ENCODE measurements around the gene PDE11A. TPM values are rescaled to one million over a fixed set of nuclear protein-coding genes. Genes with fewer than 3 reads are reported as not detected.

PDE11A gene
- total and polyA plus RNA-seq, 2 of the 13 experiments (the other 11 are each of a cell fraction or from before 2014, with no cell fraction given), result 1.2 to 1.7 TPM

DNA sequence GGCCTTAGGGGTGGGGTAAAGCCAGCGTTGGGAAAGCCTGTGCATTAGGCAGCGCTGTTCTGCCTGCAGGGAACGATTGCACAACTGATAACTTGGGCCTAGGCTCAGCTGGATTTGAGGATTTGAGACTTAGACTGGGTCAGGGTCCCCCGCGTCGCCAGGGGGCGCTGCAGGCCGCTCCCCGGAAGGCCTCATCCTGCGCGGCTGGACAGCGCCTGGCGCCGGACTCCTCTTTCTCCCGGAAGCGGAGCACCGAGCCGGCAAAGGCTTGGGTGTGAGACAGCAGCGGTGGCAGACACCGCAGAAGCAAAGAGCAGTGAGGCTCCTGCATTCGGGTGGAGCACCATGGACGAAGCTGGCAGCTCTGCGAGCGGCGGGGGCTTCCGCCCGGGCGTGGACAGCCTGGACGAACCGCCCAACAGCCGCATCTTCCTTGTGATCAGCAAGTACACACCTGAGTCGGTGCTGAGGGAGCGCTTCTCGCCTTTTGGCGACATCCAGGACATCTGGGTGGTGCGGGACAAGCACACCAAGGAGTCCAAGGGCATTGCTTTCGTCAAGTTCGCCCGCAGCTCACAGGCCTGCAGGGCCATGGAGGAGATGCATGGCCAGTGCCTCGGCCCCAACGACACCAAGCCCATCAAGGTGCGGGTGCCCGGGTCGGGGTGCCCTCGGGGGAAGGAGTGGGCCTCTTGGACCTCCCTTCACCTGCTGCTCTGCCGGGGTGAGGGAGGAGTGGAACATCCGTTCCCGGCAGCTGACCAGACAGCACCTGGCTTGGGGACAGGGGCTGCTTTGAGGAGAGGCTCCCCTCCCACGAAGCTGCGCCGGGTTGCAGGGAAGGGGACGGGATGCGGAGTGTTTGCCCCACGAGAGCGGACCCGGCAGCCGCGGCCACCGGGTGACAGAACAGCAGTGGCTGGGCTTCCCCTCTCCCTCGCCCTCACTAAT lies 39.9 kb upstream of the PDE11A start, which contains the start of gene RBM45 (continued):
- TF ChIP-seq, protein P1, sequence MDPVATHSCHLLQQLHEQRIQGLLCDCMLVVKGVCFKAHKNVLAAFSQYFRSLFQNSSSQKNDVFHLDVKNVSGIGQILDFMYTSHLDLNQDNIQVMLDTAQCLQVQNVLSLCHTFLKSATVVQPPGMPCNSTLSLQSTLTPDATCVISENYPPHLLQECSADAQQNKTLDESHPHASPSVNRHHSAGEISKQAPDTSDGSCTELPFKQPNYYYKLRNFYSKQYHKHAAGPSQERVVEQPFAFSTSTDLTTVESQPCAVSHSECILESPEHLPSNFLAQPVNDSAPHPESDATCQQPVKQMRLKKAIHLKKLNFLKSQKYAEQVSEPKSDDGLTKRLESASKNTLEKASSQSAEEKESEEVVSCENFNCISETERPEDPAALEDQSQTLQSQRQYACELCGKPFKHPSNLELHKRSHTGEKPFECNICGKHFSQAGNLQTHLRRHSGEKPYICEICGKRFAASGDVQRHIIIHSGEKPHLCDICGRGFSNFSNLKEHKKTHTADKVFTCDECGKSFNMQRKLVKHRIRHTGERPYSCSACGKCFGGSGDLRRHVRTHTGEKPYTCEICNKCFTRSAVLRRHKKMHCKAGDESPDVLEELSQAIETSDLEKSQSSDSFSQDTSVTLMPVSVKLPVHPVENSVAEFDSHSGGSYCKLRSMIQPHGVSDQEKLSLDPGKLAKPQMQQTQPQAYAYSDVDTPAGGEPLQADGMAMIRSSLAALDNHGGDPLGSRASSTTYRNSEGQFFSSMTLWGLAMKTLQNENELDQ (CRISPR knock-in tag; IDR thresholded peaks at IDR 0.05; ENCODE audit: borderline replicate concordance), result peak; percentile 67; the same call in 1 of the 2 replicates
- peak; percentile 100 for TF ChIP-seq ZMYM4 (CRISPR knock-in tag; IDR thresholded peaks at IDR 0.05)
- TF ChIP-seq, protein P2, sequence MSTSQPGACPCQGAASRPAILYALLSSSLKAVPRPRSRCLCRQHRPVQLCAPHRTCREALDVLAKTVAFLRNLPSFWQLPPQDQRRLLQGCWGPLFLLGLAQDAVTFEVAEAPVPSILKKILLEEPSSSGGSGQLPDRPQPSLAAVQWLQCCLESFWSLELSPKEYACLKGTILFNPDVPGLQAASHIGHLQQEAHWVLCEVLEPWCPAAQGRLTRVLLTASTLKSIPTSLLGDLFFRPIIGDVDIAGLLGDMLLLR (CRISPR knock-in tag; IDR thresholded peaks at IDR 0.05), result peak; percentile 90
- TF ChIP-seq, protein P3, sequence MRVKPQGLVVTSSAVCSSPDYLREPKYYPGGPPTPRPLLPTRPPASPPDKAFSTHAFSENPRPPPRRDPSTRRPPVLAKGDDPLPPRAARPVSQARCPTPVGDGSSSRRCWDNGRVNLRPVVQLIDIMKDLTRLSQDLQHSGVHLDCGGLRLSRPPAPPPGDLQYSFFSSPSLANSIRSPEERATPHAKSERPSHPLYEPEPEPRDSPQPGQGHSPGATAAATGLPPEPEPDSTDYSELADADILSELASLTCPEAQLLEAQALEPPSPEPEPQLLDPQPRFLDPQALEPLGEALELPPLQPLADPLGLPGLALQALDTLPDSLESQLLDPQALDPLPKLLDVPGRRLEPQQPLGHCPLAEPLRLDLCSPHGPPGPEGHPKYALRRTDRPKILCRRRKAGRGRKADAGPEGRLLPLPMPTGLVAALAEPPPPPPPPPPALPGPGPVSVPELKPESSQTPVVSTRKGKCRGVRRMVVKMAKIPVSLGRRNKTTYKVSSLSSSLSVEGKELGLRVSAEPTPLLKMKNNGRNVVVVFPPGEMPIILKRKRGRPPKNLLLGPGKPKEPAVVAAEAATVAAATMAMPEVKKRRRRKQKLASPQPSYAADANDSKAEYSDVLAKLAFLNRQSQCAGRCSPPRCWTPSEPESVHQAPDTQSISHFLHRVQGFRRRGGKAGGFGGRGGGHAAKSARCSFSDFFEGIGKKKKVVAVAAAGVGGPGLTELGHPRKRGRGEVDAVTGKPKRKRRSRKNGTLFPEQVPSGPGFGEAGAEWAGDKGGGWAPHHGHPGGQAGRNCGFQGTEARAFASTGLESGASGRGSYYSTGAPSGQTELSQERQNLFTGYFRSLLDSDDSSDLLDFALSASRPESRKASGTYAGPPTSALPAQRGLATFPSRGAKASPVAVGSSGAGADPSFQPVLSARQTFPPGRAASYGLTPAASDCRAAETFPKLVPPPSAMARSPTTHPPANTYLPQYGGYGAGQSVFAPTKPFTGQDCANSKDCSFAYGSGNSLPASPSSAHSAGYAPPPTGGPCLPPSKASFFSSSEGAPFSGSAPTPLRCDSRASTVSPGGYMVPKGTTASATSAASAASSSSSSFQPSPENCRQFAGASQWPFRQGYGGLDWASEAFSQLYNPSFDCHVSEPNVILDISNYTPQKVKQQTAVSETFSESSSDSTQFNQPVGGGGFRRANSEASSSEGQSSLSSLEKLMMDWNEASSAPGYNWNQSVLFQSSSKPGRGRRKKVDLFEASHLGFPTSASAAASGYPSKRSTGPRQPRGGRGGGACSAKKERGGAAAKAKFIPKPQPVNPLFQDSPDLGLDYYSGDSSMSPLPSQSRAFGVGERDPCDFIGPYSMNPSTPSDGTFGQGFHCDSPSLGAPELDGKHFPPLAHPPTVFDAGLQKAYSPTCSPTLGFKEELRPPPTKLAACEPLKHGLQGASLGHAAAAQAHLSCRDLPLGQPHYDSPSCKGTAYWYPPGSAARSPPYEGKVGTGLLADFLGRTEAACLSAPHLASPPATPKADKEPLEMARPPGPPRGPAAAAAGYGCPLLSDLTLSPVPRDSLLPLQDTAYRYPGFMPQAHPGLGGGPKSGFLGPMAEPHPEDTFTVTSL (CRISPR knock-in tag; IDR thresholded peaks at IDR 0.05; ENCODE audit: borderline replicate concordance), result no peak
- TF ChIP-seq, protein P4, sequence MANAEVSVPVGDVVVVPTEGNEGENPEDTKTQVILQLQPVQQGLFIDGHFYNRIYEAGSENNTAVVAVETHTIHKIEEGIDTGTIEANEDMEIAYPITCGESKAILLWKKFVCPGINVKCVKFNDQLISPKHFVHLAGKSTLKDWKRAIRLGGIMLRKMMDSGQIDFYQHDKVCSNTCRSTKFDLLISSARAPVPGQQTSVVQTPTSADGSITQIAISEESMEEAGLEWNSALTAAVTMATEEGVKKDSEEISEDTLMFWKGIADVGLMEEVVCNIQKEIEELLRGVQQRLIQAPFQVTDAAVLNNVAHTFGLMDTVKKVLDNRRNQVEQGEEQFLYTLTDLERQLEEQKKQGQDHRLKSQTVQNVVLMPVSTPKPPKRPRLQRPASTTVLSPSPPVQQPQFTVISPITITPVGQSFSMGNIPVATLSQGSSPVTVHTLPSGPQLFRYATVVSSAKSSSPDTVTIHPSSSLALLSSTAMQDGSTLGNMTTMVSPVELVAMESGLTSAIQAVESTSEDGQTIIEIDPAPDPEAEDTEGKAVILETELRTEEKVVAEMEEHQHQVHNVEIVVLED (CRISPR knock-in tag; IDR thresholded peaks at IDR 0.05; ENCODE audit: borderline replicate concordance), result peak; percentile 90
- TF ChIP-seq WIZ (CRISPR knock-in tag; IDR thresholded peaks at IDR 0.05), result peak; percentile 84; the same call in 1 of the 2 replicates
- peak; percentile 39 for TF ChIP-seq NFYB (CRISPR knock-in tag; IDR thresholded peaks at IDR 0.05)
- TF ChIP-seq ZNF121 (CRISPR knock-in tag; IDR thresholded peaks at IDR 0.05), result 0 out of 2 replicates have a peak, but pooled peaks have one; percentile 6
- no peak; the same call in 1 of the 2 replicates for TF ChIP-seq ZNF468 (CRISPR knock-in tag; IDR thresholded peaks at IDR 0.05)
- TF ChIP-seq, protein P5, sequence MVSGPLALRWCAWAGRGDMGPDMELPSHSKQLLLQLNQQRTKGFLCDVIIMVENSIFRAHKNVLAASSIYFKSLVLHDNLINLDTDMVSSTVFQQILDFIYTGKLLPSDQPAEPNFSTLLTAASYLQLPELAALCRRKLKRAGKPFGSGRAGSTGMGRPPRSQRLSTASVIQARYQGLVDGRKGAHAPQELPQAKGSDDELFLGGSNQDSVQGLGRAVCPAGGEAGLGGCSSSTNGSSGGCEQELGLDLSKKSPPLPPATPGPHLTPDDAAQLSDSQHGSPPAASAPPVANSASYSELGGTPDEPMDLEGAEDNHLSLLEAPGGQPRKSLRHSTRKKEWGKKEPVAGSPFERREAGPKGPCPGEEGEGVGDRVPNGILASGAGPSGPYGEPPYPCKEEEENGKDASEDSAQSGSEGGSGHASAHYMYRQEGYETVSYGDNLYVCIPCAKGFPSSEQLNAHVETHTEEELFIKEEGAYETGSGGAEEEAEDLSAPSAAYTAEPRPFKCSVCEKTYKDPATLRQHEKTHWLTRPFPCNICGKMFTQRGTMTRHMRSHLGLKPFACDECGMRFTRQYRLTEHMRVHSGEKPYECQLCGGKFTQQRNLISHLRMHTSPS (CRISPR knock-in tag; IDR thresholded peaks at IDR 0.05; ENCODE audit: low read depth), result peak; percentile 82
- TF ChIP-seq, protein P6, sequence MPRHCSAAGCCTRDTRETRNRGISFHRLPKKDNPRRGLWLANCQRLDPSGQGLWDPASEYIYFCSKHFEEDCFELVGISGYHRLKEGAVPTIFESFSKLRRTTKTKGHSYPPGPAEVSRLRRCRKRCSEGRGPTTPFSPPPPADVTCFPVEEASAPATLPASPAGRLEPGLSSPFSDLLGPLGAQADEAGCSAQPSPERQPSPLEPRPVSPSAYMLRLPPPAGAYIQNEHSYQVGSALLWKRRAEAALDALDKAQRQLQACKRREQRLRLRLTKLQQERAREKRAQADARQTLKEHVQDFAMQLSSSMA (CRISPR knock-in tag; IDR thresholded peaks at IDR 0.05), result peak; percentile 68
- peak; percentile 64; the same call in 1 of the 2 replicates for TF ChIP-seq ZBTB3 (CRISPR knock-in tag; IDR thresholded peaks at IDR 0.05; ENCODE audit: borderline replicate concordance, low read depth)
- TF ChIP-seq FIP1L1 (IDR thresholded peaks at IDR 0.05; ENCODE audit: borderline replicate concordance, insufficient read depth, low read depth, low read length), result no peak; the same call in 1 of the 2 replicates
